Tibial artery (tissue), 4 donors: ENCODE data around the gene USP6NL.

ENCODE experiments used
- DNase-seq, 2 donors: peaks; one replicate each; pipeline ENCODE4 v3.0.0-alpha.2; 2019
- H3K27ac ChIP-seq, 2 donors: fragments of 200-600 bp; sonication (generic) in 1 of 2; 1 replicate in 1 of 2; 2 replicates in 1 of 2; pipeline ENCODE4 v1.5.1; 2018 to 2019; ENCODE audit warnings: mild to moderate bottlenecking in 1 of 2
- H3K27me3 ChIP-seq, 2 donors: fragments of 200-600 bp; sonication (generic) in 1 of 2; one replicate each; pipeline versions ENCODE4 v1.5.1 to v1.6.0; 2016 to 2019
- H3K36me3 ChIP-seq, 3 donors: fragments of 200-600 bp; sonication (generic) in 2 of 3; one replicate each; pipeline ENCODE4 v1.5.1; 2016 to 2019; ENCODE audit warnings: mild to moderate bottlenecking in 2 of 3
- H3K4me1 ChIP-seq, 4 donors: fragments of 200-600 bp; sonication (generic) in 2 of 4; 1 replicate in 3 of 4; 2 replicates in 1 of 4; pipeline ENCODE4 v1.5.1; 2016 to 2019
- H3K4me3 ChIP-seq, 2 donors: fragments of 200-600 bp; sonication (generic) in 1 of 2; 1 replicate in 1 of 2; 2 replicates in 1 of 2; pipeline ENCODE4 v1.5.1; 2018 to 2019; ENCODE audit warnings: mild to moderate bottlenecking in 2 of 2
- H3K9me3 ChIP-seq, 3 donors: fragments of 200-600 bp; sonication (generic) in 1 of 3; one replicate each; pipeline ENCODE4 v1.5.1; 2016 to 2019
- CTCF ChIP-seq, 2 experiments: fragments of 200-600 bp in 1 of 2; fragments of 450-650 bp in 1 of 2; IDR thresholded peaks; one replicate each; pipeline ENCODE4 v1.5.1; 2017 to 2019; ENCODE audit warnings: antibody characterized with exemption in 2 of 2, mild to moderate bottlenecking in 1 of 2, moderate library complexity in 1 of 2
- intact Hi-C: fragments of 100-400 bp; cut with DNase I; formaldehyde crosslinking; loops from one replicate; pipeline ENCODE4 v1.15.0; 2023; ENCODE audit warnings: low total_unique reads

The USP6NL gene

GRCh38 chr10:11473128-11473760 lies 138.2 kb downstream of the USP6NL start:
- Histone ChIP-seq H3K27ac (no peak overlapping the region), H3K9me3 (no peaks in the 10 kb centered on the region), H3K36me3 (no peaks in the 10 kb centered on the region), H3K4me1 (no peaks in the 10 kb centered on the region), H3K27me3 (no peaks in the 10 kb centered on the region), H3K4me3 (no peak overlapping the region)
- no peak for DNase-seq
- intact Hi-C loops, result no loop called here
- no peak for TF ChIP-seq CTCF (IDR thresholded peaks at IDR 0.05)

- intact Hi-C loops, result no loop called here
- peak in 1 of 2 donors; percentile 47 for DNase-seq
- Histone ChIP-seq H3K4me1 (no peaks in the 10 kb centered on the region), H3K27me3 (no peaks in the 10 kb centered on the region), H3K27ac (no peak overlapping the region), H3K9me3 (no peaks in the 10 kb centered on the region), H3K4me3 (no peak overlapping the region), H3K36me3 (no peaks in the 10 kb centered on the region)
- TF ChIP-seq CTCF (IDR thresholded peaks at IDR 0.05), result peak; percentile 78 to 79
These were observed 139.2 kb downstream of the USP6NL start for GRCh38 chr10:11472158-11472753.

- Histone ChIP-seq H3K4me3 (no peak overlapping the region), H3K27ac (no peak overlapping the region), H3K4me1 (no peaks in the 10 kb centered on the region), H3K9me3 (no peaks in the 10 kb centered on the region), H3K27me3 (no peaks in the 10 kb centered on the region), H3K36me3 (no peaks in the 10 kb centered on the region)
- no peak for TF ChIP-seq CTCF (IDR thresholded peaks at IDR 0.05)
- DNase-seq, result no peak
- intact Hi-C loops, result no loop called here
These were observed 141.7 kb downstream of the USP6NL start for GRCh38 chr10:11469575-11470391.

- Histone ChIP-seq H3K27me3 (no peaks in the 10 kb centered on the region), H3K27ac (no peak overlapping the region), H3K9me3 (no peaks in the 10 kb centered on the region), H3K36me3 (peaks cover 6 to 13% (median 10%) of the 10 kb centered on the region in 3 donors), H3K4me3 (no peak overlapping the region), H3K4me1 (no peaks in the 10 kb centered on the region)
- DNase-seq, result no peak
- no peak for TF ChIP-seq CTCF (IDR thresholded peaks at IDR 0.05)
- intact Hi-C loops, result no loop called here
These were observed 143.2 kb downstream of the USP6NL start for GRCh38 chr10:11468126-11468742.

- TF ChIP-seq CTCF (IDR thresholded peaks at IDR 0.05), result no peak
These were observed 146.0 kb downstream of the USP6NL start for GRCh38 chr10:11465406-11465805.

More at GRCh38 chr10:11465406-11465805, 146.0 kb downstream of the USP6NL start:
- no peak for DNase-seq
- Histone ChIP-seq H3K27ac (no peak overlapping the region), H3K36me3 (peaks cover 17 to 32% (median 25%) of the 10 kb centered on the region in 3 donors), H3K27me3 (no peaks in the 10 kb centered on the region), H3K9me3 (no peaks in the 10 kb centered on the region), H3K4me1 (no peaks in the 10 kb centered on the region), H3K4me3 (no peak overlapping the region)
- intact Hi-C loops, result no loop called here
